Breast epithelium (tissue), 4 donors: ENCODE data around the gene EIF2D. TPM values are rescaled to one million over a fixed set of nuclear protein-coding genes. Genes with fewer than 3 reads are reported as not detected.
"Not testable (repeated sequence)": the region's sequence is repeated elsewhere in the genome, so short reads cannot be mapped to it uniquely, and the experiment has no call there.

Experiments used
- DNase-seq, 2 donors: peaks; one replicate each; pipeline ENCODE4 v3.0.0-alpha.2; 2019; ENCODE audit warnings: low spot score in 2 of 2
- H3K27ac ChIP-seq, 2 donors: fragments of 200-600 bp; sonication (generic) in 1 of 2; one replicate each; pipeline ENCODE4 v1.5.1; 2016 to 2019; ENCODE audit warnings: mild to moderate bottlenecking in 1 of 2
- H3K27me3 ChIP-seq, 2 donors: fragments of 200-600 bp; sonication (generic) in 1 of 2; one replicate each; pipeline versions ENCODE4 v1.5.1 to v1.6.0; 2017 to 2019; ENCODE audit warnings: control low read depth in 1 of 2, mild to moderate bottlenecking in 1 of 2
- H3K36me3 ChIP-seq: fragments of 200-600 bp; one replicate; pipeline ENCODE4 v1.5.1; 2019
- H3K4me1 ChIP-seq, 2 donors: fragments of 200-600 bp; sonication (generic); one replicate each; pipeline ENCODE4 v1.5.1; 2016 to 2019; ENCODE audit warnings: control low read depth in 1 of 2
- H3K4me3 ChIP-seq, 3 donors: fragments of 200-600 bp; sonication (generic); 1 replicate in 2 of 3; 2 replicates in 1 of 3; pipeline ENCODE4 v1.5.1; 2016 to 2019; ENCODE audit warnings: mild to moderate bottlenecking in 3 of 3, moderate library complexity in 2 of 3
- H3K9me3 ChIP-seq, 2 donors: fragments of 200-600 bp; sonication (generic) in 1 of 2; one replicate each; pipeline ENCODE4 v1.5.1; 2016 to 2019; ENCODE audit warnings: control low read depth in 1 of 2
- POLR2A ChIP-seq: fragments of 450-650 bp; IDR thresholded peaks from one replicate; pipeline ENCODE4 v1.6.1; 2016; ENCODE audit warnings: antibody characterized with exemption, mild to moderate bottlenecking, moderate library complexity
- POLR2AphosphoS5 ChIP-seq, 3 donors: sonication (generic); formaldehyde crosslinking; IDR thresholded peaks; one replicate each; pipeline ENCODE4 v1.6.1; 2017; ENCODE audit warnings: antibody characterized with exemption in 3 of 3
- intact Hi-C: fragments of 100-400 bp; cut with DNase I; formaldehyde crosslinking; loops from one replicate; pipeline ENCODE4 v1.15.1; 2023; ENCODE audit warnings: low total_unique reads
- total RNA-seq, 3 donors: library from RNA; depleted of rRNA; stranded (reverse); fragments of >200 nt; gene quantifications; one replicate each; pipeline ENCODE4 v1.1.0, GENCODE V29; 2016
- TF ChIP-seq, protein P1 (sequence below), 3 donors: fragments of 450-650 bp; IDR thresholded peaks; one replicate each; pipeline ENCODE4 v1.5.1; 2016 to 2017; ENCODE audit warnings: antibody characterized with exemption in 3 of 3, mild to moderate bottlenecking in 3 of 3, moderate library complexity in 3 of 3

Gene EIF2D
- total RNA-seq, 3 donors from 2014 or later, result 55.4 to 70.1 (median 68.6) TPM

DNA sequence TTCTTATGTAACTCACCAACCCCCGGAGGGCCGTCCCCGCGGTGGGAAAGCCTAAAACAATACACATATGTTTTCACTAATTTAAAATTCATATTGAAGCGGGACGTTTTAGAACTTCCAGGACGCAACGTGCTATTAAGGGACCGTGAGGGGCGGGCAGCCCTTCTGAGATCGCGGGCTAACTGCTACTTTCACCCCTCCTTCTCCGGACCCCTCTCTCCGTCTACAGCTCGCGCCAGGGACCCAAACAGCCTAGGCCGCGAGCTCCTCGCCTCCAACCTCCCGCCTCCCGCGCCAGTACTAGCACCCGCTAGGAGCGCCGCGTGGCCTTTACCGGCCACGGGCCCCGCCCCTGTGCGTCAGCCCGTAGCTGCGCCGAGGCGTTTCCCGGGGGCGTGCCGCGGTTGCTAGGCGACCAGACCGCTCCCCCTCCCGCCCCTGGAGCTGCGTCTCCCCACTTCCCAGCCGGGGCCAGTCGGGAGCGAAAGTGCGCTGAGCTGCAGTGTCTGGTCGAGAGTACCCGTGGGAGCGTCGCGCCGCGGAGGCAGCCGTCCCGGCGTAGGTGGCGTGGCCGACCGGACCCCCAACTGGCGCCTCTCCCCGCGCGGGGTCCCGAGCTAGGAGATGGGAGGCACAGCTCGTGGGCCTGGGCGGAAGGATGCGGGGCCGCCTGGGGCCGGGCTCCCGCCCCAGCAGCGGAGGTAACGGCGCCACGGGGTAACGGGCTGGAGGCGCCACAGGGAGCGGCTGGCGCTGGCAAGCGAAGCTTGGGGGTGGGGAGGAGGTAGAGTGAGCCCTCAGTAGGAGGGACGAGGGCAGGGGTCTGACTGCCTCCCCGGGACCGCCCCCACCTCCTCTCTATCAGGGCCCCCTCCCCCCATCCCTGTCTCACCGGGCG, 23.1 kb upstream of the EIF2D start, which contains the start of gene DYRK3:
Gene DYRK3 (plus strand): TSS at position 457 of the 898 bp plus-strand sequence. CDS start 168 bp downstream, at position 625.
- TF ChIP-seq, protein P1, sequence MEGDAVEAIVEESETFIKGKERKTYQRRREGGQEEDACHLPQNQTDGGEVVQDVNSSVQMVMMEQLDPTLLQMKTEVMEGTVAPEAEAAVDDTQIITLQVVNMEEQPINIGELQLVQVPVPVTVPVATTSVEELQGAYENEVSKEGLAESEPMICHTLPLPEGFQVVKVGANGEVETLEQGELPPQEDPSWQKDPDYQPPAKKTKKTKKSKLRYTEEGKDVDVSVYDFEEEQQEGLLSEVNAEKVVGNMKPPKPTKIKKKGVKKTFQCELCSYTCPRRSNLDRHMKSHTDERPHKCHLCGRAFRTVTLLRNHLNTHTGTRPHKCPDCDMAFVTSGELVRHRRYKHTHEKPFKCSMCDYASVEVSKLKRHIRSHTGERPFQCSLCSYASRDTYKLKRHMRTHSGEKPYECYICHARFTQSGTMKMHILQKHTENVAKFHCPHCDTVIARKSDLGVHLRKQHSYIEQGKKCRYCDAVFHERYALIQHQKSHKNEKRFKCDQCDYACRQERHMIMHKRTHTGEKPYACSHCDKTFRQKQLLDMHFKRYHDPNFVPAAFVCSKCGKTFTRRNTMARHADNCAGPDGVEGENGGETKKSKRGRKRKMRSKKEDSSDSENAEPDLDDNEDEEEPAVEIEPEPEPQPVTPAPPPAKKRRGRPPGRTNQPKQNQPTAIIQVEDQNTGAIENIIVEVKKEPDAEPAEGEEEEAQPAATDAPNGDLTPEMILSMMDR (IDR thresholded peaks at IDR 0.05), result peak in 2 of 3 donors; percentile 20 to 28
- peak; percentile 91 to 98 (median 96) for TF ChIP-seq POLR2AphosphoS5 (IDR thresholded peaks at IDR 0.05)
- TF ChIP-seq POLR2A, result peak; percentile 94
- intact Hi-C loops, result no loop called here
- no peaks in the 10 kb centered on the region for H3K36me3 ChIP-seq
- DNase-seq, result peak; percentile 92 to 93
- no peaks in the 10 kb centered on the region for H3K9me3 ChIP-seq
- peak within 1 kb of the TSS; percentile 84 to 90 (median 85) for H3K4me3 ChIP-seq
- H3K27ac ChIP-seq, result peak within 1 kb of the TSS; percentile 90 to 92
- H3K4me1 ChIP-seq, result peaks cover 3 to 4% of the 10 kb centered on the region in 2 donors
- no peaks in the 10 kb centered on the region for H3K27me3 ChIP-seq

DNA sequence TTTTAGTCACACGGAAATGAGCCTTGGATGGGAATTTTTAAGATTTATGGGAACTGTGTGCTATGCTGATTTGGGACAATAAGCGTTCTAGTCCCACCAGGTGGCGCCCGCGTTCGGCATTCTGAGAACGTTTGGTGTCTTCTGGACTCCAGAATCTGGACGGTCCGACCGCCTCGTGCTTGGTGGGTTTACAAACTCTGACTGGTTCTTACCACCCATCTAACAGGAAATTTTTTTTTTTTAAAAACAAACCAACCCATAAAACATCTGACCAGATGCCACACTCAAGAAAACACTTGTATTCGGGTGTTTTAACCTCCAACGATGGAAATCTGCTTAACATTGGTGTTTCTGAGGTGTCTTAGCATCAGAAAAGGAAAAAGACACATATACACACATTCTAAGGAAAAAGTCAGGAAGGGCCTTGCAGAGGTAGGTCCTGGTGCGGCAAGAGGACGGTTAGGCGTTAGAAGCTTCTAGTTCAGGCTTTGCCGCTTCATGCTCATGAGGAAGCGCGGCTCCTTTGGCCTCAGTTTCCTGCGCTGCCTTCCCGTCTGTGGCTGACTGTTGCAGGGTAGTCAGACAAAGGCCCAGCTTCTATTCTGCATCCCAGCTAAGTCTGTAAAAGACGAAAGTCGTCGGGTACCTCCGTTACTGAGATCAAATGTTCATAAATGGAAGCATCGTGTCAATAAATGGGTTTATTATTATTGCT, 22.3 kb upstream of the EIF2D start:
- intact Hi-C loops, result no loop called here
- Histone ChIP-seq H3K27ac (peak overlapping the region; percentile 90 to 92), H3K36me3 (no peaks in the 10 kb centered on the region), H3K4me1 (peaks cover 3 to 4% of the 10 kb centered on the region in 2 donors), H3K27me3 (no peaks in the 10 kb centered on the region), H3K4me3 (peak overlapping the region; percentile 84 to 90 (median 85)), H3K9me3 (no peaks in the 10 kb centered on the region)
- TF ChIP-seq POLR2AphosphoS5 (IDR thresholded peaks at IDR 0.05), result peak in 2 of 3 donors; percentile 31 to 60
- TF ChIP-seq, protein P1 (IDR thresholded peaks at IDR 0.05), result peak; percentile 85 to 90 (median 85)
- TF ChIP-seq POLR2A, result no peak
- peak; percentile 91 to 92 for DNase-seq

DNA sequence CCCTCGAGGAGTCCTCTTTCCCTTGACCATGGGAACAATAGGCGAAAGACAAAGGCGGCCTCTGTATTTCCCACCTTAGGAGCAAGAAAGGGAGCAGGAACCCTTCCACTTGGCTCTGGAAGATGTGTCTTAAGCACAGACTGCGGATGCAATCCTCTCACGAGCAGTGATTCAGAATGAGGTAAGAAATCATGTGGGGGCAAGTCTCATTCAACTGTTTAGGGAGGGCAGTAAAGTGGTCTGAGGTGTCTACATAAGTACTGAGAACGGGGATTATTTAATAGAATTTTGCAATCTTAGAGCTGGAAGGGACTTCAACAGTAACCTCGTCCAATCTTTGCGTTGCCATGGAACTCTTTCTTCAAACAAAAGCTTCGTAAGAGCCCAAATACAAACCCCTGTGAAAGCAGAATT, 21.4 kb upstream of the EIF2D start:
- no peaks in the 10 kb centered on the region for H3K27me3 ChIP-seq
- H3K27ac ChIP-seq, result peak overlapping the region; percentile 91 to 92
- H3K36me3 ChIP-seq, result no peaks in the 10 kb centered on the region
- intact Hi-C loops, result no loop called here
- peaks cover 3 to 4% of the 10 kb centered on the region in 2 donors for H3K4me1 ChIP-seq
- TF ChIP-seq POLR2A, result no peak
- peak; percentile 39 to 64 (median 52) for TF ChIP-seq POLR2AphosphoS5 (IDR thresholded peaks at IDR 0.05)
- no peak for DNase-seq
- H3K9me3 ChIP-seq, result no peaks in the 10 kb centered on the region
- H3K4me3 ChIP-seq, result no peak overlapping the region

DNA sequence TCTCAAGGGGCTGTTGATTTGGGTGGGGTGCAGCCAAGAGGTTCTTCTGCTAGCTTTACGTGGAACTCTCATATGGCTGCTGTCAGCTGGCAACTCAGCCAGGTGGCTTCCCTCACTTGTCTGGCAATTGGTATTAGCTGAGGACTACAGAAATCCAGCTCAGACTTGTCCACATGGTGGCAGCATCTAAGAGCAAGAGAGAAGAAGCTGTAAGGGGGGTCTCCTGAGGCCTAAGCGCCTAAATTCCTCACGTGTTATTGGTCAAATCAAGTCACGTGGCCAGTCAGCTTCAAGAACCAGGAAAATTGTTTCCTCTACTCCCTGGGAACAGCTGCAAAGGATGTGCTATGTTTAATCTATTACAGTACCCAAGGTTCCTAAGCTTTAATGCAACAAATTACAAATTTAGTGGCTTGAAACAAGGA, 18.8 kb upstream of the EIF2D start:
- no peaks in the 10 kb centered on the region for H3K36me3 ChIP-seq
- no peak overlapping the region for H3K4me3 ChIP-seq
- H3K9me3 ChIP-seq, result no peaks in the 10 kb centered on the region
- no peak overlapping the region for H3K27ac ChIP-seq
- intact Hi-C loops, result no loop called here
- no peak for DNase-seq
- H3K27me3 ChIP-seq, result no peaks in the 10 kb centered on the region
- peaks cover 3 to 4% of the 10 kb centered on the region in 2 donors for H3K4me1 ChIP-seq
- no peak for TF ChIP-seq POLR2AphosphoS5 (IDR thresholded peaks at IDR 0.05)
- no peak for TF ChIP-seq POLR2A
- TF ChIP-seq, protein P1 (IDR thresholded peaks at IDR 0.05), result peak in 1 of 3 donors; percentile 17

DNA sequence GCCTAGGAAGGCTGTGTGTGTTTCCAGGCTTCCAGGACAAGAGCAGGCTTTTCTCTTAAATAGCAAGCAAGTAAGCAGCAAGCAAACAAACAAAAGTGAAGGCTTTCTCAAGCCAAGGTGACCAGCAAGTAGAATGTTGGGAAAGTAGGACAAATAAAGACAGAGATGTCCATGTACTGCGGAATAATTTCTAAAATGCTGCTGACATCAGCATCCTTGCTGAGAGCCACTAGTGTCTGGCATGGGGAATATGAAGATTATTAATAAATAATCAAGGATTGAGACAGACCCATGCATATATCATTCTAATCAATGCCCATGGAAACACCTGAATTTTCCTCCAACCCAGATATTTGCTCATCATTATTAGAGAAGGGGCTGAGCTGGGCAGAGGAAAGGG, 16.7 kb upstream of the EIF2D start:
- no peak for DNase-seq
- H3K36me3 ChIP-seq, result no peaks in the 10 kb centered on the region
- no peak overlapping the region for H3K4me3 ChIP-seq
- H3K27me3 ChIP-seq, result no peaks in the 10 kb centered on the region
- peaks cover 0 to 3% of the 10 kb centered on the region in 2 donors for H3K4me1 ChIP-seq
- TF ChIP-seq, protein P1 (IDR thresholded peaks at IDR 0.05), result no peak
- no peak for TF ChIP-seq POLR2AphosphoS5 (IDR thresholded peaks at IDR 0.05)
- TF ChIP-seq POLR2A, result no peak
- H3K9me3 ChIP-seq, result no peaks in the 10 kb centered on the region
- H3K27ac ChIP-seq, result no peak overlapping the region
- intact Hi-C loops, result no loop called here

DNA sequence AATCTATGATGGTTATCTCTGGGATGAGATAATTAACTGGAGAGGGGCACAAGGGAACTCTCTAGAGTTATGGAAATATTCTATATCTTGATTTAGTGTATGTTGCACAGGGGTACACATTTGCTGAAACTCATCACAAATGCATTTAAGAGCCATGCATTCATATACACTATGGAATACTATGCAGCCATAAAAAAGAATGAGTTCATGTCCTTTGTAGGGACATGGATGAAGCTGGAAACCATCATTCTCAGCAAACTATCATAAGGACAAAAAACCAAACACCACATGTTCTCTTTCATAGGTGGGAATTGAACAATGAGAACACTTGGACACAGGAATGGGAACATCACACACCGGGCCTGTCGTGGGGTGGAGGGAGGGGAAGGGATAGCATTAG, 14.1 kb upstream of the EIF2D start:
- H3K4me1 ChIP-seq, DNase-seq, H3K4me3 ChIP-seq, intact Hi-C loops, H3K27me3 ChIP-seq, H3K27ac ChIP-seq, H3K36me3 ChIP-seq, H3K9me3 ChIP-seq: not testable (repeated sequence)
